Liver (tissue), 9 donors: Measurements from ENCODE around the gene ROMO1. TPM values are rescaled to one million over a fixed set of nuclear protein-coding genes. Genes with fewer than 3 reads are reported as not detected.

Source experiments
- DNase-seq: peaks from one replicate; pipeline ENCODE4 v3.0.0-alpha.2; 2017; ENCODE audit warnings: low spot score
- H3K27ac ChIP-seq, 2 donors: one replicate each; pipeline ENCODE4 v1.7.0; 2013; ENCODE audit warnings: inconsistent platforms in 2 of 2, low read length in 2 of 2, control low read depth in 1 of 2, low read depth in 1 of 2, mild to moderate bottlenecking in 1 of 2
- H3K27me3 ChIP-seq, 4 donors: one replicate each; pipeline versions ENCODE4 v1.6.1 to v1.7.0; 2013; ENCODE audit warnings: low read length in 3 of 4, inconsistent platforms in 1 of 4, mild to moderate bottlenecking in 1 of 4, moderate library complexity in 1 of 4; ENCODE audit not compliant: control insufficient read depth in 4 of 4, insufficient read depth in 4 of 4
- H3K36me3 ChIP-seq, 4 donors: one replicate each; pipeline versions ENCODE4 v1.6.1 to v1.7.0; 2013; ENCODE audit warnings: low read length in 3 of 4, mild to moderate bottlenecking in 3 of 4, low read depth in 1 of 4, moderate library complexity in 1 of 4; ENCODE audit not compliant: control insufficient read depth in 4 of 4, insufficient read depth in 3 of 4
- H3K4me1 ChIP-seq, 4 donors: one replicate each; pipeline versions ENCODE4 v1.6.1 to v1.7.0; 2013; ENCODE audit warnings: low read length in 3 of 4, mild to moderate bottlenecking in 3 of 4, moderate library complexity in 1 of 4; ENCODE audit not compliant: control insufficient read depth in 4 of 4, insufficient read depth in 4 of 4
- H3K4me3 ChIP-seq, 3 donors: one replicate each; pipeline versions ENCODE4 v1.6.1 to v1.7.0; 2013; ENCODE audit warnings: low read length in 3 of 3, control low read depth in 1 of 3, low read depth in 1 of 3, mild to moderate bottlenecking in 1 of 3
- H3K9ac ChIP-seq, 2 donors: one replicate each; pipeline ENCODE4 v1.7.0; 2013; ENCODE audit warnings: low read length in 2 of 2, mild to moderate bottlenecking in 2 of 2, moderate library complexity in 2 of 2, control low read depth in 1 of 2, low read depth in 1 of 2
- H3K9me3 ChIP-seq, 4 donors: one replicate each; pipeline versions ENCODE4 v1.6.1 to v1.7.0; 2013; ENCODE audit warnings: low read length in 3 of 4; ENCODE audit not compliant: control insufficient read depth in 4 of 4
- ATF3 ChIP-seq: IDR thresholded peaks from 2 replicates; pipeline ENCODE4 v1.6.1; 2016; ENCODE audit warnings: antibody characterized with exemption
- CTCF ChIP-seq: fragments of 150-350 bp; IDR thresholded peaks from 2 replicates; pipeline ENCODE4 v1.5.1; 2017; ENCODE audit warnings: improper control_type of control experiment, low read depth, low read length; ENCODE audit not compliant: missing input control
- EGR1 ChIP-seq, 2 donors: IDR thresholded peaks; 2 replicates each; pipeline ENCODE4 v1.6.1; 2016 to 2018; ENCODE audit warnings: antibody characterized with exemption in 2 of 2, low read depth in 2 of 2
- FOXA1 ChIP-seq: IDR thresholded peaks from 2 replicates; pipeline ENCODE4 v1.6.1; 2016; ENCODE audit warnings: antibody characterized with exemption
- FOXA2 ChIP-seq: IDR thresholded peaks from 2 replicates; pipeline ENCODE4 v1.6.1; 2016; ENCODE audit warnings: antibody characterized with exemption
- GABPA ChIP-seq, 2 donors: IDR thresholded peaks in 1 of 2; conservative IDR thresholded peaks in 1 of 2; 2 replicates each; pipeline ENCODE4 v1.6.1; 2016; ENCODE audit warnings: antibody characterized with exemption in 2 of 2, mild to moderate bottlenecking in 1 of 2, moderate library complexity in 1 of 2
- HNF4A ChIP-seq, 2 donors: conservative IDR thresholded peaks; 2 replicates each; pipeline ENCODE4 v1.6.1; 2016; ENCODE audit warnings: antibody characterized with exemption in 2 of 2, mild to moderate bottlenecking in 2 of 2
- HNF4G ChIP-seq: IDR thresholded peaks from 2 replicates; pipeline ENCODE4 v1.6.1; 2016; ENCODE audit warnings: antibody characterized with exemption
- MAX ChIP-seq: IDR thresholded peaks from 2 replicates; pipeline ENCODE4 v1.6.1; 2016; ENCODE audit warnings: antibody characterized with exemption
- NR2F2 ChIP-seq: IDR thresholded peaks from 2 replicates; pipeline ENCODE4 v1.6.1; 2016; ENCODE audit warnings: antibody characterized with exemption
- RAD21 ChIP-seq, 2 donors: IDR thresholded peaks; 2 replicates each; pipeline ENCODE4 v1.6.1; 2016; ENCODE audit warnings: antibody characterized with exemption in 2 of 2, mild to moderate bottlenecking in 2 of 2
- REST ChIP-seq: IDR thresholded peaks from 2 replicates; pipeline ENCODE4 v1.6.1; 2016; ENCODE audit warnings: antibody characterized with exemption, mild to moderate bottlenecking
- SP1 ChIP-seq: IDR thresholded peaks from 2 replicates; pipeline ENCODE4 v1.6.1; 2018; ENCODE audit warnings: antibody characterized with exemption, mild to moderate bottlenecking
- TAF1 ChIP-seq: conservative IDR thresholded peaks from 2 replicates; pipeline ENCODE4 v1.6.1; 2016; ENCODE audit warnings: antibody characterized with exemption, mild to moderate bottlenecking
- YY1 ChIP-seq: IDR thresholded peaks from 2 replicates; pipeline ENCODE4 v1.6.1; 2016; ENCODE audit warnings: antibody characterized with exemption, mild to moderate bottlenecking
- ZBTB33 ChIP-seq: IDR thresholded peaks from 2 replicates; pipeline ENCODE4 v1.6.1; 2016; ENCODE audit warnings: antibody characterized with exemption
- WGBS: extraction: QIAGEN DNeasy Blood & Tissue Kit; methylation state at CpG from one replicate; pipeline ENCODE4 v1.1.7; 2013; 5-methylcytosine and 5-hydroxymethylcytosine counted together
- polyA plus RNA-seq, 2 donors: library from polyadenylated mRNA; stranded (reverse) in 1 of 2; unstranded in 1 of 2; fragments of 200-250 nt in 1 of 2; fragments of >200 nt in 1 of 2; fragmentation: Nextera tagmentation in 1 of 2; extraction: Ambion mirVana in 1 of 2; gene quantifications; one replicate each; pipeline versions ENCODE4 v1.2.1 to v1.2.3, GENCODE V29; 2013 to 2015
- total RNA-seq, 2 donors: library from RNA; depleted of rRNA; stranded (reverse); fragments of >200 nt; gene quantifications; one replicate each; pipeline ENCODE4 v1.2.3, GENCODE V29; 2014
- donor health status: healthy.
- donor health status: healthy.
- donor health status: healthy.
- donor health status: healthy.
- donor health status: healthy.

Gene ROMO1
- total and polyA plus RNA-seq, 4 donors: 68.4 to 359 (median 147) TPM

GRCh38 chr20:35714127-35714526, 14.9 kb downstream of the ROMO1 start:
- H3K4me1 ChIP-seq: no peaks in the 10 kb centered on the region
- no peaks in the 10 kb centered on the region for H3K9me3 ChIP-seq
- no peak overlapping the region for H3K27ac ChIP-seq
- H3K9ac ChIP-seq: no peak overlapping the region
- 74% methylated on average over 4 of the region's 4 CpGs for WGBS
- DNase-seq: no peak
- peaks cover 29 to 93% (median 81%) of the 10 kb centered on the region in 4 donors for H3K36me3 ChIP-seq
- H3K4me3 ChIP-seq: no peak overlapping the region
- no peaks in the 10 kb centered on the region for H3K27me3 ChIP-seq
- TF ChIP-seq GABPA (IDR thresholded peaks at IDR 0.05 in 1 of 2, conservative IDR thresholded peaks at IDR 0.05 in 1 of 2) (no peak), TAF1 (no peak), ZBTB33 (no peak), FOXA1 (no peak), NR2F2 (no peak), HNF4A (conservative IDR thresholded peaks at IDR 0.05) (no peak), EGR1 (IDR thresholded peaks at IDR 0.05; ENCODE audit: low read depth in 2 of 2) (no peak), RAD21 (IDR thresholded peaks at IDR 0.05) (no peak), MAX (no peak), CTCF (no peak), YY1 (no peak)

- H3K4me3 ChIP-seq: no peak overlapping the region
- 98% methylated on average over 2 of the region's 2 CpGs for WGBS
- TF ChIP-seq CTCF: no peak
- TF ChIP-seq NR2F2: no peak
- no peak for TF ChIP-seq HNF4G
- no peak for TF ChIP-seq MAX
- no peak for TF ChIP-seq REST
- no peak for TF ChIP-seq FOXA2
- no peak for TF ChIP-seq SP1
- TF ChIP-seq ATF3: no peak
- H3K36me3 ChIP-seq: peaks cover 39 to 94% (median 83%) of the 10 kb centered on the region in 4 donors
- H3K9ac ChIP-seq: no peak overlapping the region
- no peak overlapping the region for H3K27ac ChIP-seq
- no peaks in the 10 kb centered on the region for H3K9me3 ChIP-seq
- H3K27me3 ChIP-seq: no peaks in the 10 kb centered on the region
- DNase-seq: no peak
- no peaks in the 10 kb centered on the region for H3K4me1 ChIP-seq
Observed at GRCh38 chr20:35715652-35716051, 16.4 kb downstream of the ROMO1 start.
